T-helper 1 cell treated with Interleukin-12 subunit alpha and Interleukin-12 subunit beta and Interleukin-4 antibody, amounts not matched to agents 30 μg/mL and 1 μg/mL, for 36 hours (primary cell): ENCODE measurements around the gene IL17REL.

ENCODE experiments used
- H3K27ac Mint-ChIP-seq: one replicate; pipeline ENCODE4 v1.8.0; 2021; ENCODE audit warnings: mild to moderate bottlenecking, mixed read lengths
- H3K27me3 Mint-ChIP-seq: one replicate; pipeline ENCODE4 v1.8.0; 2021; ENCODE audit warnings: low read depth, mixed read lengths
- H3K36me3 Mint-ChIP-seq: one replicate; pipeline ENCODE4 v1.8.0; 2021; ENCODE audit warnings: low read depth, mixed read lengths
- H3K4me1 Mint-ChIP-seq: one replicate; pipeline ENCODE4 v1.8.0; 2021; ENCODE audit warnings: low read depth, mixed read lengths
- H3K4me3 Mint-ChIP-seq: one replicate; pipeline ENCODE4 v1.8.0; 2021; ENCODE audit warnings: mild to moderate bottlenecking, moderate library complexity, mixed read lengths
- H3K9me3 Mint-ChIP-seq: one replicate; pipeline ENCODE4 v1.8.0; 2021; ENCODE audit warnings: mixed read lengths

Gene IL17REL

GRCh38 chr22:49977578-49977977, 35.0 kb downstream of the IL17REL start:
- H3K9me3 Mint-ChIP-seq, result peaks cover 13% of the 10 kb centered on the region
- peaks cover 13% of the 10 kb centered on the region for H3K27me3 Mint-ChIP-seq
- peaks cover 20% of the 10 kb centered on the region for H3K4me1 Mint-ChIP-seq
- H3K4me3 Mint-ChIP-seq, result no peak overlapping the region
- peaks cover 13% of the 10 kb centered on the region for H3K36me3 Mint-ChIP-seq
- no peak overlapping the region for H3K27ac Mint-ChIP-seq

GRCh38 chr22:49976439-49977175, 36.0 kb downstream of the IL17REL start:
- peak overlapping the region; percentile 80 for H3K27ac Mint-ChIP-seq
- peaks cover 13% of the 10 kb centered on the region for H3K9me3 Mint-ChIP-seq
- H3K27me3 Mint-ChIP-seq, result peaks cover 10% of the 10 kb centered on the region
- no peak overlapping the region for H3K4me3 Mint-ChIP-seq
- peaks cover 20% of the 10 kb centered on the region for H3K4me1 Mint-ChIP-seq
- peaks cover 13% of the 10 kb centered on the region for H3K36me3 Mint-ChIP-seq

GRCh38 chr22:49975543-49976389, 36.8 kb downstream of the IL17REL start:
- peaks cover 10% of the 10 kb centered on the region for H3K9me3 Mint-ChIP-seq
- H3K4me3 Mint-ChIP-seq, result peak overlapping the region; percentile 32
- peaks cover 8% of the 10 kb centered on the region for H3K27me3 Mint-ChIP-seq

GRCh38 chr22:49973018-49973961, 39.3 kb downstream of the IL17REL start:
- H3K27me3 Mint-ChIP-seq, result no peaks in the 10 kb centered on the region
- H3K9me3 Mint-ChIP-seq, result no peaks in the 10 kb centered on the region
- H3K4me3 Mint-ChIP-seq, result no peak overlapping the region
- peaks cover 21% of the 10 kb centered on the region for H3K4me1 Mint-ChIP-seq
- no peak overlapping the region for H3K27ac Mint-ChIP-seq
- H3K36me3 Mint-ChIP-seq, result peaks cover 3% of the 10 kb centered on the region

More at GRCh38 chr22:49975543-49976389, 36.8 kb downstream of the IL17REL start:
- H3K36me3 Mint-ChIP-seq, result peaks cover 11% of the 10 kb centered on the region
- H3K27ac Mint-ChIP-seq, result peak overlapping the region; percentile 82
- H3K4me1 Mint-ChIP-seq, result peaks cover 23% of the 10 kb centered on the region

GRCh38 chr22:49972163-49973017, 40.2 kb downstream of the IL17REL start:
- H3K9me3 Mint-ChIP-seq, result no peaks in the 10 kb centered on the region
- H3K36me3 Mint-ChIP-seq, result peaks cover 3% of the 10 kb centered on the region
- H3K4me3 Mint-ChIP-seq, result no peak overlapping the region
- peaks cover 22% of the 10 kb centered on the region for H3K4me1 Mint-ChIP-seq
- no peaks in the 10 kb centered on the region for H3K27me3 Mint-ChIP-seq
- no peak overlapping the region for H3K27ac Mint-ChIP-seq

GRCh38 chr22:49971232-49972162, 41.1 kb downstream of the IL17REL start:
- Mint-ChIP-seq H3K27ac (peak overlapping the region; percentile 85), H3K4me3 (peak overlapping the region; percentile 75), H3K27me3 (no peaks in the 10 kb centered on the region), H3K4me1 (peaks cover 18% of the 10 kb centered on the region), H3K36me3 (peaks cover 3% of the 10 kb centered on the region), H3K9me3 (no peaks in the 10 kb centered on the region)

GRCh38 chr22:49970528-49971231, 41.9 kb downstream of the IL17REL start:
- peaks cover 19% of the 10 kb centered on the region for H3K4me1 Mint-ChIP-seq
- H3K9me3 Mint-ChIP-seq, result no peaks in the 10 kb centered on the region
- peak overlapping the region; percentile 85 for H3K27ac Mint-ChIP-seq
- no peaks in the 10 kb centered on the region for H3K27me3 Mint-ChIP-seq
- H3K4me3 Mint-ChIP-seq, result peak overlapping the region; percentile 75
- H3K36me3 Mint-ChIP-seq, result peaks cover 3% of the 10 kb centered on the region

GRCh38 chr22:49969751-49970527, 42.6 kb downstream of the IL17REL start:
- H3K36me3 Mint-ChIP-seq, result no peaks in the 10 kb centered on the region
- no peaks in the 10 kb centered on the region for H3K27me3 Mint-ChIP-seq
- no peak overlapping the region for H3K27ac Mint-ChIP-seq
- H3K4me3 Mint-ChIP-seq, result peak overlapping the region; percentile 75
- H3K4me1 Mint-ChIP-seq, result peaks cover 14% of the 10 kb centered on the region
- no peaks in the 10 kb centered on the region for H3K9me3 Mint-ChIP-seq

- H3K27ac Mint-ChIP-seq, result peak overlapping the region; percentile 21
- no peak overlapping the region for H3K4me3 Mint-ChIP-seq
- peaks cover 15% of the 10 kb centered on the region for H3K4me1 Mint-ChIP-seq
- H3K9me3 Mint-ChIP-seq, result no peaks in the 10 kb centered on the region
- peaks cover 5% of the 10 kb centered on the region for H3K36me3 Mint-ChIP-seq
- H3K27me3 Mint-ChIP-seq, result no peaks in the 10 kb centered on the region
Measured at GRCh38 chr22:49968831-49969661, 43.5 kb downstream of the IL17REL start.

GRCh38 chr22:49968313-49968830, 44.2 kb downstream of the IL17REL start:
- H3K9me3 Mint-ChIP-seq, result no peaks in the 10 kb centered on the region
- H3K27ac Mint-ChIP-seq, result peak overlapping the region; percentile 21
- H3K4me1 Mint-ChIP-seq, result peaks cover 22% of the 10 kb centered on the region
- H3K4me3 Mint-ChIP-seq, result no peak overlapping the region
- peaks cover 12% of the 10 kb centered on the region for H3K36me3 Mint-ChIP-seq
- no peaks in the 10 kb centered on the region for H3K27me3 Mint-ChIP-seq

- Mint-ChIP-seq H3K4me3 (no peak overlapping the region), H3K36me3 (peaks cover 13% of the 10 kb centered on the region), H3K9me3 (no peaks in the 10 kb centered on the region), H3K4me1 (peaks cover 22% of the 10 kb centered on the region), H3K27ac (peak overlapping the region; percentile 49), H3K27me3 (no peaks in the 10 kb centered on the region)
Measured at GRCh38 chr22:49967706-49968208, 44.8 kb downstream of the IL17REL start.
